ENCODE measurements around the gene UBR2.

Gene UBR2

DNA sequence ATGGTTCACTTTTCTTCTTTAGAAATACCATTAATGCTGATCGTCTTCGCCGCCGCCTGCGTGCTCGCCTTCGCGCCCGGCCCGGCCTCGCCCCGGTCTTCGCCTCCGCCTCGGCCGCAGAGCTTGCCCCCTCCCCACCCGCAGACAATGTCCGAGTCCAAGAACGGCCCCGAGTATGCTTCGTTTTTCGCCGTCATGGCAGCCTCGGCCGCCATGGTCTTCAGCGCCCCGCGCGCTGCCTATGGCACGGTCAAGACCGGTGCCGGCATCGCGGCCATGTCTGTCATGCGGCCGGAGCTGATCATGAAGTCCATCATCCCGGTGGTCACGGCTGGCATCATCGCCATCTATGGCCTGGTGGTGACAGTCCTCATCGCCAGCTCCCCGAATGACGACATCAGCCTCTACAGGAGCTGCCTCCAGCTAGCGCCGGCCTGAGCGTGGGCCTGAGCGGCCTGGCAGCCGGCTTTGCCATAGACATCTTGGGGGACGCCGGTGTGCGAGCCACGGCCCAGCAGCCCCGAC lies 163.3 kb downstream of the UBR2 start:
- DNase-seq (ENCODE audit: low read depth) = no peak

DNA sequence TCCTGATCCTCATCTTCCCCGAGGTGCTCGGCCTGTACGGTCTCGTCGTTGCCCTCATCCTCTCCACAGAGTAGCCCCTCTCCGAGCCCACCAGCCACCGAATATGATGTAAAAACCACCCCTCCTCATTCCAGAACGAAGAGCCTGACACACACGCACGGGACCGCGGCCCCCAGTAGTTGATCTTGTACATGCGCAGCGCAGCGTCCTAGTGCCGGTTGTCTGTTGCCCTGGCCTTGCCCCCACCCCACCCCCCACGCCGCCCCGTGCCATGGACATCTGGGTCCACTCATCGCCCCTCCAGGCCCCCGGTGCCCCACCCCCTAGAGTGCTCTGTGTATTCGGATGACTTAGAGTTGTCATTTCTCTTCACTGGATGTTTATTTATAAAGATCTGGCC lies 163.8 kb downstream of the UBR2 start:
- no peak for DNase-seq (ENCODE audit: low read depth)

DNA sequence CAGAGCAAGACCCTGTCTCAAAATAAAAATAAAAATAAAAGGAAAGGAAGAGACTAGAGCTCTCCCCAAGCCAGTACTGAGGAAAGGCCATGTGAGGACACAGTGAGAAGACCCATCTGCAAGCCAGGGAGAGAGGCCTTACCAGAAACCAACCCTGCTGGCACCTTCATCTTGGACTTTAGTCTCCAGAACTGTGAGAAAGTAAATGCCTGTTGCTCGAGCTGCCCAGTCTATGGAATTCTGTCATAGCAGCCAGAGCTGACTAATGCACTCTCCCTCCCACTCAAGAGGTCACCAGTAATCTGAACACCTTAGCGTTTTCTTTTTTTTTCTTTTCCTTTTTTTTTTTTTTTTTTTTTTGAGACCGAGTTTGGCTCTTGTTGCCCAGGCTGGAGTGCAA lies 165.9 kb downstream of the UBR2 start:
- DNase-seq (ENCODE audit: low read depth) = peak; percentile 65

DNA sequence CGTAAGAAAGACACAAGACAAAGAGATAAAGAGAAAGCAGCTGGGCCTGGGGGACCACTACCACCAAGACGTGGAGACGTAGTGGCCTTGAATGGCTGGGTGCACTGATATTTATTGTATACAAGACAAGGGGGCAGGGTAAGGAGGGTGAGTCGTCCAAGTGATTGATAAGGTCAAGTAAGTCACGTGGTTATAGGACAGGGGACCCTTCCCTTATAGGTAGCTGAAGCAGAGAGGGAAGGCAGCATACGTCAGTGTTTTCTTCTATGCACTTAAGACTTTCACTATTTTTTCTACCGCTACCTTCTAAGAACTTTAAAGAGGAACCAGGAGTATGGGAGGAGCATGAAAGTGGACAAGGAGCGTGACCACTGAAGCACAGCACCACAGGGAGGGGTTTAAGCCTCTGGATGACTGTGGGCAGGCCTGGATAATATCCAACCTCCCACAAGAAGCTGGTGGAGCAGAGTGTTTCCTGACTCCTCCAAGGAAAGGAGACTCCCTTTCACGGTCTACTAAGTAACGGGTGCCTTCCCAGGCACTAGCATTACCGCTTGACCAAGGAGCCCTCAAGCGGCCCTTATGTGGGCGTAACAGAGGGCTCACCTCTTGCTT lies 170.1 kb downstream of the UBR2 start:
- DNase-seq (ENCODE audit: low read depth) = peak; percentile 89

DNA sequence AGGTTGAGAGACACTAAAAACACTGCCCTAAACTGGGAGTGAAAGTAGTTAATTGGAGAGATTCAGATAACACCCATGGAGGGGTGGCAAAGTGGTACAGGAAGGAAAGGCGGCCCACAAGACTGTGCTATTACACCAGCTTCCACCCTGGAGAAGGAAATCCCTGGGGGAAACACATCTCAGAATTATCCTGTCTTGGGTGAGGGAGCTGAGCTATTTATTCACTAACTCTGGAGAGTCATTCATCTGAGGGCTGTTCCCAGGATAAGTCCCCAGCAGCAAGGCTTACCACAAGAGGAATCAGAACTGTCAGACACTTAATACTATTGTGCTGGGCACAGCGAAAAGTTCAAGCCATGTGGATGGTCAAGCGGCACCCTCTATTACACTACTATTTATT lies 172.1 kb downstream of the UBR2 start:
- DNase-seq (ENCODE audit: low read depth) = no peak

DNA sequence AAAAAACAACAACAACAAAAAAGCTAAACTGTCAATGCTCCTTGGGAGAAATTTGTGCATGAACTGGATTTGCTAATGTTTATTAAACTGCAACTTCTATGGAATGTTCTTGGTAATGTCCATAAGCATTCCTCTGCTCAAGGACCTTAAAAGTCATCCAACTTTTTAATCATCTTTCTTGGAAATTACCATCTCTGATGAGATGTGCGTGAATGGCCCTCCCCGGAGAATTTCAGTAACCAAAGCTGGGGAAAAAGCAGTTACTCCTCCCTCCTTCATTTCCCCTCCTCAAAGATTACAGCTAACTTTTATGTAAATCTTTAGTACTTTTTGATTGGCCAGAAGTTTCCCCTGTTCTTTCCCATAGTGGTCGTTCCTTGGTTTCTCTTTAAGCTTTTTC lies 176.9 kb downstream of the UBR2 start:
- DNase-seq (ENCODE audit: low read depth) = no peak

DNA sequence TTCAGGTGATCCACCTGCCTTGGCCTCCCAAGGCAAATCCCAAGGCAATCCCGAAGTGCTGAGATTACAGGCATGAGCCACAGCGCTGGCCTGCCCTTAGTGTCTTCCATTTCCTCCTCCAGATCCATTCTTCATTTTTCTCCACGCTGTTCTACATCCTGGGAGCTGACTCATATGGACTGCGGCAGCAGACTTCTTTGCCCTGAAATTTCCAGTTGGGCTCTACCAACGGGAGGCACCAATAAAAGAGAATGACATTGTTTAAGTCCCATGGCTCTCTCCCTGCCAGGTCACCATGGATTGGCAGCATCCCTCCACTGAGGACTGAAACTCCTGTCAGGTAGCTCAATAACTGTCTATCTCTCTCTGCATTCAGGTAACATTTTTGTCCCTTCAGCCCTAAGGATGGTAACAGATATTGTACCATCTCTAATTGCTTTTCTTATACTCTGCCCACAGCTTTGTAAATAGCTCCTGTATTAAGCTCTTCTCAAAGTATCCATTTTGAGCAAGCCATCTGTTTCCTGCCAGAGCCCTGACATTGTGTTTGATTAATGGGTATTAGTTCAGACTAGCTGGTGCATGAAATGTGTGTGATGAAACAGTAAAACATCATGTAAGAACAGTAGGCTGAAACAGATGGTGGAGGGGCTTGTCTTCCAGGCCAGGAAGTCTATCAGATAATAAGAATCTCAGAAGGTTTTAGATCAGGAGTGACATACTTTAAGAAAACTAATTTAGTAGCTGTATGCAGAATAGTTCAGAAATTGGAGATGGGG lies 178.5 kb downstream of the UBR2 start:
- peak; percentile 90 for DNase-seq (ENCODE audit: low read depth)
